ENCODE data around the gene TRAF1.

Gene TRAF1

DNA sequence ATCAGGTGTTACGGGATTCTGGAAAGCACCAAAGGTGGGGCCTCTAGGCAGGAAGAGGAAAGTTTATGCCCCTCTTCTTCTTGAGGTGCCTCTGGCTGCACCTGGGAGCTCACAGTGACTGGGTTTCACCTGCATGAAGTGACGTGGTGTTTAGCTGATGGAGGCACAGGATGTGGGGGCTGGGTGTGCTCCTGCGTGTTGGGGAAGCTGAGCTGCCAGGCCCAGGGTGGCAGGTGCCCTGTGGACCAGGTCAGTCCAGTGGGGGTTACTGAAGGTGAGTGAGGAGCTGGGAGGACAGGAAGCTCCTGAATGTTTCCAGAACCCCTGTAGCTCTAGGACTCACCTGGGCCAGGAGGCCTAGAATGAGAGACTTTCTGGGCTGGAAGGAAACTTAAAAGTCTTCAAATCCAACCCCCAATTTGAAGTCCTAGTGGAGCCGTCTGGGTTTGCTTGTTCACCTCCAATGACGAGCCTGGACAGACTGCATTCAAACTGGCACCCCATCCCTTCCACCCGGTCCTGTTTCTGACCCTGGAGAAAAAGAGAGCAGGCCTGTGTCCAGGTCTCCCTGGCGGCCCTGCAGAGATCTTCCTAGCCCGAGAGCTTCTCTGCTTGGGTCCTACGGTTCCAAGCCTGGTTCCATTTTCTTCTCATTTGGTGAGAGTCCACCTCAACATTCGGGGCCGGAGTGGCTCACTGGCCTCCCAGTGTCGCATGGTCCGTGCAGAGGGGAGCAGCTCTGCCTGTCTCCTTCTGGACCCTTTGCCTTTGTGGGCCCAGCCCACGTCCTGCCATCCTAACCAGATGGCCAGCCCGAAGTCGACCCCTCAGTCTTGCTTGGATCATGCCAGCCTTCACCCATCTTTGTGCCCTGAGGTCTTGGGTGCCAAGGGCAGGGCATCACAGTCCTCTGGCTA lies 22.3 kb downstream of the TRAF1 start:
- Histone ChIP-seq H3K27me3 (ENCODE audit: low read depth, low read length) (no peaks in the 10 kb centered on the region), H4K20me1 (ENCODE audit: insufficient read depth, low read length) (0 out of 2 replicates have a peak, but pooled peaks cover 3% of the 10 kb centered on the region), H3K36me3 (replicated peaks; ENCODE audit: low read depth, low read length) (peaks cover 61% of the 10 kb centered on the region), H3K4me2 (ENCODE audit: low read length) (no peak overlapping the region), H3K4me1 (ENCODE audit: low read length) (peaks cover 31% of the 10 kb centered on the region), H3K4me3 (ENCODE audit: low read length) (no peak overlapping the region), H3K9me3 (ENCODE audit: insufficient read depth, low read length) (no peaks in the 10 kb centered on the region), H3K79me2 (ENCODE audit: low read length) (no peaks in the 10 kb centered on the region), H3K27ac (ENCODE audit: low read length) (peak overlapping the region; percentile 49), H2AFZ (ENCODE audit: low read depth, low read length) (no peak overlapping the region), H3K9ac (ENCODE audit: low read length) (no peak overlapping the region)
- no peak for TF ChIP-seq EZH2phosphoT487 (IDR thresholded peaks at IDR 0.05; ENCODE audit: low read depth)
- TF ChIP-seq, protein P1, sequence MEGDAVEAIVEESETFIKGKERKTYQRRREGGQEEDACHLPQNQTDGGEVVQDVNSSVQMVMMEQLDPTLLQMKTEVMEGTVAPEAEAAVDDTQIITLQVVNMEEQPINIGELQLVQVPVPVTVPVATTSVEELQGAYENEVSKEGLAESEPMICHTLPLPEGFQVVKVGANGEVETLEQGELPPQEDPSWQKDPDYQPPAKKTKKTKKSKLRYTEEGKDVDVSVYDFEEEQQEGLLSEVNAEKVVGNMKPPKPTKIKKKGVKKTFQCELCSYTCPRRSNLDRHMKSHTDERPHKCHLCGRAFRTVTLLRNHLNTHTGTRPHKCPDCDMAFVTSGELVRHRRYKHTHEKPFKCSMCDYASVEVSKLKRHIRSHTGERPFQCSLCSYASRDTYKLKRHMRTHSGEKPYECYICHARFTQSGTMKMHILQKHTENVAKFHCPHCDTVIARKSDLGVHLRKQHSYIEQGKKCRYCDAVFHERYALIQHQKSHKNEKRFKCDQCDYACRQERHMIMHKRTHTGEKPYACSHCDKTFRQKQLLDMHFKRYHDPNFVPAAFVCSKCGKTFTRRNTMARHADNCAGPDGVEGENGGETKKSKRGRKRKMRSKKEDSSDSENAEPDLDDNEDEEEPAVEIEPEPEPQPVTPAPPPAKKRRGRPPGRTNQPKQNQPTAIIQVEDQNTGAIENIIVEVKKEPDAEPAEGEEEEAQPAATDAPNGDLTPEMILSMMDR (IDR thresholded peaks at IDR 0.05; ENCODE audit: low read depth, low read length): no peak

DNA sequence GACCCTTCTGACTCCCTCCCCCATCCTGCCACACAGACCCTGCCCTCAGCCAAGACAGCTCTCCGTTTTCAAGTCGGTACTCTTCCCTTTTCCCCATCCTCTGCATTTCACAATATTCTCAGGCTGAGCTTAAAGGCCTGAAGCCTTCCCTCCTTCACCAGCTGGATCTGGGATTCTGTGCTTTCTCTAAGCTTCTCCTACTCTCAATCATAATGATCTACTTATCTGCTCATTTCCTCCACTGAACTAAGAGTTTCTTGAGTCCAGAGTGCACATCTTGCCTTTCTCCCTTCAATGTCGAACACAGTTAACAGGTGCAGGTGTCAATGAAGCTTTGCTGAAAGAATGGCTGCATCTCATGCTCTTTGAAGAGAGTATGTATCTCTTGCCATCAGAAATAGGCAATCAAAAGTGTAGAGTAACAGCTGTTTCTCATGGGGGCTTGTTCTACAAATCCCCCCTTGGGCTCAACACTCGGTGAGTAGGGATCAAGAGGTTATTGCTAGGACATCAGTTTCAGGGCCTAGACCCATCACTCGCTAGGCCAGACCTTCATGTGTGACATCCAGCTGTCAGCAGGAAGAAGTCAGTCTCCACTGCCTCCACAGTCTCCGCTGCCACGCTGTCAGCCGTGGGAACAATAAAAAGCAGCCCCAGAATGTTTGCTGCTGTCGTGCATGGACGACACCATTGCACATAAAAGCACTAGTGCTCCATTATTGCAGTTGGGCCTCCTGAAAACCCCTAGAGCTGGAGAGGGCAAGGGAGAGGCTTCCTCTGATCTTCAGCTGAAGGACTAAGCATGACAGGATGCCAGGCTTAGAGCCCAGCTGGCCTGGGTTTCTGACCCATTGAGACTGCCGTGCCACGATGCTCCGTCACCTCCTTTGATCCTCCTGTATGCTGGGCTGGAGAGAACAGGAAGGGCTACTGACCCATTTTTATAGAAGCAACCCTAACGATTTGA lies 23.7 kb downstream of the TRAF1 start:
- H3K36me3 ChIP-seq (replicated peaks; ENCODE audit: low read depth, low read length): peaks cover 54% of the 10 kb centered on the region
- no peak overlapping the region for H3K4me3 ChIP-seq (ENCODE audit: low read length)
- TF ChIP-seq, protein P1 (IDR thresholded peaks at IDR 0.05; ENCODE audit: low read depth, low read length): no peak
- TF ChIP-seq EZH2phosphoT487 (IDR thresholded peaks at IDR 0.05; ENCODE audit: low read depth): no peak
- 0 out of 2 replicates have a peak, but pooled peaks cover 3% of the 10 kb centered on the region for H4K20me1 ChIP-seq (ENCODE audit: insufficient read depth, low read length)
- H3K79me2 ChIP-seq (ENCODE audit: low read length): no peaks in the 10 kb centered on the region
- no peaks in the 10 kb centered on the region for H3K27me3 ChIP-seq (ENCODE audit: low read depth, low read length)
- H3K27ac ChIP-seq (ENCODE audit: low read length): peak overlapping the region; percentile 49
- H3K4me1 ChIP-seq (ENCODE audit: low read length): peaks cover 38% of the 10 kb centered on the region
- H3K9ac ChIP-seq (ENCODE audit: low read length): no peak overlapping the region
- H3K9me3 ChIP-seq (ENCODE audit: insufficient read depth, low read length): no peaks in the 10 kb centered on the region
- H3K4me2 ChIP-seq (ENCODE audit: low read length): no peak overlapping the region
- no peak overlapping the region for H2AFZ ChIP-seq (ENCODE audit: low read depth, low read length)

DNA sequence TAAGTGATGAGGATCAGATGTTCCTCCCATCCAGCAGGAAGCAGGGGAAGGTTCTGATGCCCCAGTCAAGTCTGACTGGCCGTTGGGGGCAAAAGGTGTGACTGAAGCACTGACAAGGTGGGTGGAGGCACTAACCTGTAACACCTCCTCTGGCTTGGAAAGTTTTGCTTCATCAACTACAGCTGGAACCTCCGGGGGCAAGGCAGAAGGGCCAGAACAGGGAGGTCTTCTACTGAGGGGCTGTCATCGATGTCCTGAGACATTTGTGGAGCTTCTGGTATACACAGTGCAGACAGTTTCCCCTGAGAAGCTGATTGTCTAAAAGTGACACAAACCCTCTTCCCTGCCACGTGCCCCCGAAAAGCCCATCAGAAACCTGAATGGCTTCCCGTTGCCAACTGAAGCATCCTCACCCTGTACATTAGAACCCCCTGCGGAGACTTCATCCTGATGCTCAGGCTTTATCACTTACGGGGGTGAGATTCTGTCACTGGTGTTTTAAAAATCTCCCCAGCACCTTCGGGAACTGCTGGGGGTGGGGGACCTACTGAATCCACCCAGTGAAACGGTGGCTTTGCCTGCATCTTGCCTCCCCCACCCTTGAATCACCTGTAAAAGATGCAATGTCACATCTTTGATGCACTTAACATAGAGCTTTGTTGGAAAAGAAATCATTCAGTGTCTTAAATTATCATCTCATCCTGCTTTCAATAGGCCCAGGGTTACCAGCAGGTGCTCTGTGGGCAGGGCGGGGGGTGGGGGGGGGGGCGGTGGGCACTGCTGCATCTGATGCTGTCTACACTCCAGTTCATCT lies 24.6 kb downstream of the TRAF1 start:
- no peaks in the 10 kb centered on the region for H3K27me3 ChIP-seq (ENCODE audit: low read depth, low read length)
- H3K36me3 ChIP-seq (replicated peaks; ENCODE audit: low read depth, low read length): peaks cover 48% of the 10 kb centered on the region
- H3K27ac ChIP-seq (ENCODE audit: low read length): peak overlapping the region; percentile 45
- no peak overlapping the region for H2AFZ ChIP-seq (ENCODE audit: low read depth, low read length)
- no peak overlapping the region for H3K9ac ChIP-seq (ENCODE audit: low read length)
- H3K79me2 ChIP-seq (ENCODE audit: low read length): no peaks in the 10 kb centered on the region
- no peak for TF ChIP-seq EZH2phosphoT487 (IDR thresholded peaks at IDR 0.05; ENCODE audit: low read depth)
- TF ChIP-seq, protein P1 (IDR thresholded peaks at IDR 0.05; ENCODE audit: low read depth, low read length): no peak
- H3K9me3 ChIP-seq (ENCODE audit: insufficient read depth, low read length): no peaks in the 10 kb centered on the region
- 0 out of 2 replicates have a peak, but pooled peaks cover 3% of the 10 kb centered on the region for H4K20me1 ChIP-seq (ENCODE audit: insufficient read depth, low read length)
- H3K4me2 ChIP-seq (ENCODE audit: low read length): no peak overlapping the region
- peaks cover 47% of the 10 kb centered on the region for H3K4me1 ChIP-seq (ENCODE audit: low read length)
- no peak overlapping the region for H3K4me3 ChIP-seq (ENCODE audit: low read length)
